ENCODE results near the gene PTH1R. TPM values are rescaled to one million over a fixed set of nuclear protein-coding genes. Genes with fewer than 3 reads are reported as not detected.

PTH1R gene
- total RNA-seq, 1 experiment from 2014 or later, result not detected

DNA sequence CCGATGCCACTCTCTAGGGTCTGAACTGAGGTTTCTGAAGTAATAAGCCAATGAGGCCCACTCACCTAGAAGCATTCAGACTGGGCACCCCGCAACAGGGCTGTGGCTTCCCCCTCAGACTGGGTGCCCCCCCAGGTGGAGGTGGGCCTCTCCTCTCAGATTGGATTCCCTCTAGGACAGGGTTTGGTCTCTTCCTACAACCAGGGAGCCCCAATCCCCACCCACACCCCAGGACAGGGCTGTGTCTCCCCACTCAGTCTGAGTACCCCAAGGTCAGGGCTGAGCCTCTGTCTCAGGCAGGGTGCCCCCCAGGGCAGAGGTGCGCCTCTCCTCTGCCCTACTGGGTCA lies 27.7 kb downstream of the PTH1R start:
- no peaks in the 10 kb centered on the region for H3K9me3 ChIP-seq (ENCODE audit: control insufficient read depth, insufficient read depth, low read depth, low read length)
- CTCF ChIA-PET, result no interaction called here
- H3K27ac ChIP-seq (ENCODE audit: low read length), result no peak overlapping the region
- intact Hi-C loops (cut with micrococcal nuclease; ENCODE audit: unreplicated experiment), result loop anchor here (5.0 kb wide), 1 partner anchor 38 kb away; no protein-coding TSS in a partner anchor
- no peaks in the 10 kb centered on the region for H3K4me1 ChIP-seq (ENCODE audit: control insufficient read depth, insufficient read depth, low read length)
- TF ChIP-seq SIN3A (IDR thresholded peaks at IDR 0.05; ENCODE audit: borderline replicate concordance, insufficient read depth, low read depth, low read length), result no peak
- TF ChIP-seq, protein P1, sequence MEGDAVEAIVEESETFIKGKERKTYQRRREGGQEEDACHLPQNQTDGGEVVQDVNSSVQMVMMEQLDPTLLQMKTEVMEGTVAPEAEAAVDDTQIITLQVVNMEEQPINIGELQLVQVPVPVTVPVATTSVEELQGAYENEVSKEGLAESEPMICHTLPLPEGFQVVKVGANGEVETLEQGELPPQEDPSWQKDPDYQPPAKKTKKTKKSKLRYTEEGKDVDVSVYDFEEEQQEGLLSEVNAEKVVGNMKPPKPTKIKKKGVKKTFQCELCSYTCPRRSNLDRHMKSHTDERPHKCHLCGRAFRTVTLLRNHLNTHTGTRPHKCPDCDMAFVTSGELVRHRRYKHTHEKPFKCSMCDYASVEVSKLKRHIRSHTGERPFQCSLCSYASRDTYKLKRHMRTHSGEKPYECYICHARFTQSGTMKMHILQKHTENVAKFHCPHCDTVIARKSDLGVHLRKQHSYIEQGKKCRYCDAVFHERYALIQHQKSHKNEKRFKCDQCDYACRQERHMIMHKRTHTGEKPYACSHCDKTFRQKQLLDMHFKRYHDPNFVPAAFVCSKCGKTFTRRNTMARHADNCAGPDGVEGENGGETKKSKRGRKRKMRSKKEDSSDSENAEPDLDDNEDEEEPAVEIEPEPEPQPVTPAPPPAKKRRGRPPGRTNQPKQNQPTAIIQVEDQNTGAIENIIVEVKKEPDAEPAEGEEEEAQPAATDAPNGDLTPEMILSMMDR (IDR thresholded peaks at IDR 0.05), result no peak
- no peak for TF ChIP-seq TCF7L2 (IDR thresholded peaks at IDR 0.05; ENCODE audit: low read depth, low read length)
- no peak for TF ChIP-seq POLR2AphosphoS5 (IDR thresholded peaks at IDR 0.05; ENCODE audit: low read depth, low read length)
- TF ChIP-seq, protein P2, sequence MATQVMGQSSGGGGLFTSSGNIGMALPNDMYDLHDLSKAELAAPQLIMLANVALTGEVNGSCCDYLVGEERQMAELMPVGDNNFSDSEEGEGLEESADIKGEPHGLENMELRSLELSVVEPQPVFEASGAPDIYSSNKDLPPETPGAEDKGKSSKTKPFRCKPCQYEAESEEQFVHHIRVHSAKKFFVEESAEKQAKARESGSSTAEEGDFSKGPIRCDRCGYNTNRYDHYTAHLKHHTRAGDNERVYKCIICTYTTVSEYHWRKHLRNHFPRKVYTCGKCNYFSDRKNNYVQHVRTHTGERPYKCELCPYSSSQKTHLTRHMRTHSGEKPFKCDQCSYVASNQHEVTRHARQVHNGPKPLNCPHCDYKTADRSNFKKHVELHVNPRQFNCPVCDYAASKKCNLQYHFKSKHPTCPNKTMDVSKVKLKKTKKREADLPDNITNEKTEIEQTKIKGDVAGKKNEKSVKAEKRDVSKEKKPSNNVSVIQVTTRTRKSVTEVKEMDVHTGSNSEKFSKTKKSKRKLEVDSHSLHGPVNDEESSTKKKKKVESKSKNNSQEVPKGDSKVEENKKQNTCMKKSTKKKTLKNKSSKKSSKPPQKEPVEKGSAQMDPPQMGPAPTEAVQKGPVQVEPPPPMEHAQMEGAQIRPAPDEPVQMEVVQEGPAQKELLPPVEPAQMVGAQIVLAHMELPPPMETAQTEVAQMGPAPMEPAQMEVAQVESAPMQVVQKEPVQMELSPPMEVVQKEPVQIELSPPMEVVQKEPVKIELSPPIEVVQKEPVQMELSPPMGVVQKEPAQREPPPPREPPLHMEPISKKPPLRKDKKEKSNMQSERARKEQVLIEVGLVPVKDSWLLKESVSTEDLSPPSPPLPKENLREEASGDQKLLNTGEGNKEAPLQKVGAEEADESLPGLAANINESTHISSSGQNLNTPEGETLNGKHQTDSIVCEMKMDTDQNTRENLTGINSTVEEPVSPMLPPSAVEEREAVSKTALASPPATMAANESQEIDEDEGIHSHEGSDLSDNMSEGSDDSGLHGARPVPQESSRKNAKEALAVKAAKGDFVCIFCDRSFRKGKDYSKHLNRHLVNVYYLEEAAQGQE (IDR thresholded peaks at IDR 0.05; ENCODE audit: insufficient read depth in 1 of 2, low read depth in 2 of 2, low read length in 1 of 2), result no peak
- no peak for ATAC-seq
- POLR2A ChIA-PET, result no interaction called here
- in situ Hi-C loops (cut with HindIII; ENCODE audit: low pct_unique_long_range_greater_than_20kb, low sequenced_read_pairs), result no loop called here
- H3K36me3 ChIP-seq (ENCODE audit: control insufficient read depth, insufficient read depth, low read length), result no peaks in the 10 kb centered on the region
- DNase-seq (ENCODE audit: low read depth, low spot score), result no peak
- H3K4me3 ChIP-seq (ENCODE audit: low read depth in 2 of 2, low read length in 2 of 2), result no peak overlapping the region
- BruUV-seq (replicated peaks), result no TSS peak
- H3K27me3 ChIP-seq (ENCODE audit: control insufficient read depth, insufficient read depth, low read length), result no peaks in the 10 kb centered on the region

DNA sequence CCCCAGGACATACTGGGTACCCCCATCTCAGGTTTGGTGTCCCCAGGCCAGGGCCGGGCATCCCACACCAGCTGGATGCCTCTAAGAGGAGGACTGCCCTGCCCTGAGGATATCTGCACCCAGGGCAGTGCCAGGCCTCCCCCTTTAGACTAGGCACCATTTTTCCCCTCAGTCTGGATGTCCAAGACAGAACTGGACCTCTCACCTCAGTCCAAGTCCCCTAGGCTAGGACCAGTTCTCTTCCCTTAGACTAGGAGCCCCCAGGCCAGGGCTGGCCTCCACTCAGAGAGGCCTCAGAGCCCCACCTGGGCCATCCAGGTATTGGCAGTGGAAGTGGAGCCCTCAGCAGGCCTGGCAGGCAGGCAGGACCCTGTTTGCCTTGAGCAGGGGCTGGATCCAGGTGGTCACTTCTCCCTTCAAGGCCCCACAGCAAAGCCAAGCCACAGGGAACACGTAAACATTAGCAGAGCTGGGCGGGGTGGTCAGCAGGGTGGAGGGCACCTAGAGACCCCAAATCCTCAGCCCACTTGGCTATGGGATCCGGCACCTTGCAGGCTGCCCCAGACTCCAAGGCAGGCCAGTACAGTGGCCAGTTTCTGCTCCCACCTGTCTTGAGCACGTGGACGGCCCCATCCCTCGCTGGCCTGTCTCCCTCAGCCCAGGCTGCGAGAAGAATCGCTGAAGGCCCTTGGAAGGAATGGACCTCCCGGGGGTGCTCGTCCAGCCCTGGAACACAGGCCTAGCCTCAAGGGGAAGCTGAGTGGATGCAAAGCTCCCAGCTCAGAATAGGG lies 28.3 kb downstream of the PTH1R start:
- ChIA-PET POLR2A (no interaction called here), CTCF (no interaction called here)
- ATAC-seq, result no peak
- intact Hi-C loops (cut with micrococcal nuclease; ENCODE audit: unreplicated experiment), result loop anchor here (5.0 kb wide), 1 partner anchor 39 kb away; no protein-coding TSS in a partner anchor
- H3K27me3 ChIP-seq (ENCODE audit: control insufficient read depth, insufficient read depth, low read length), result no peaks in the 10 kb centered on the region
- H3K4me3 ChIP-seq (ENCODE audit: low read depth in 2 of 2, low read length in 2 of 2), result no peak overlapping the region
- H3K27ac ChIP-seq (ENCODE audit: low read length), result no peak overlapping the region
- in situ Hi-C loops (cut with HindIII; ENCODE audit: low pct_unique_long_range_greater_than_20kb, low sequenced_read_pairs), result no loop called here
- no peak for DNase-seq (ENCODE audit: low read depth, low spot score)
- TF ChIP-seq POLR2AphosphoS5 (IDR thresholded peaks at IDR 0.05; ENCODE audit: low read depth, low read length) (no peak), TCF7L2 (IDR thresholded peaks at IDR 0.05; ENCODE audit: low read depth, low read length) (no peak), SIN3A (IDR thresholded peaks at IDR 0.05; ENCODE audit: borderline replicate concordance, insufficient read depth, low read depth, low read length) (no peak)
- TF ChIP-seq, protein P1 (IDR thresholded peaks at IDR 0.05), result no peak
- TF ChIP-seq, protein P2 (IDR thresholded peaks at IDR 0.05; ENCODE audit: insufficient read depth in 1 of 2, low read depth in 2 of 2, low read length in 1 of 2), result no peak
- no peaks in the 10 kb centered on the region for H3K36me3 ChIP-seq (ENCODE audit: control insufficient read depth, insufficient read depth, low read length)
- no peaks in the 10 kb centered on the region for H3K4me1 ChIP-seq (ENCODE audit: control insufficient read depth, insufficient read depth, low read length)
- no TSS peak for BruUV-seq (replicated peaks)
- H3K9me3 ChIP-seq (ENCODE audit: control insufficient read depth, insufficient read depth, low read depth, low read length), result no peaks in the 10 kb centered on the region

Data from Panc1 (cell line).